ENCODE results near the gene PTPRH.
"Not testable (repeated sequence)": the region's sequence is repeated elsewhere in the genome, so short reads cannot be mapped to it uniquely, and the experiment has no call there.

Gene PTPRH

DNA sequence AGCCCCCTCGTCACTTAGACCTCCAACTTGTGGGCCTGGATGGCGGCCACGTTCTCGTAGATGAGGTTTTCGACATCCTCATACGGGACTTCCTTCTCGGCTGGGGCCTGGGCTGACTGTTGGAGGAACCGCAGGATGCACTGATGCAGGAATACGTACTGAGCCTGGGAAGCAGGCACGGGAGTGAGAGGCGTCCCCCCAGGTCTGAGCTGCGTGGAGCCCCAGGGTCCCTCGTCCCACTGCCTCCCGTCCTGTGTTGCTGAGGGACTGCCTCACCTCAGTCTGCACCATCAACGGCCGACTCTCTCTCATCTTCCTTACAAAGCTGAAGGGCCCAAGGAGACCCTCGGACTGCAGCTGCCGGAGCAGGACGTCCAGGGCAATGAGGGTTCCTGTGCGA, 27.6 kb downstream of the PTPRH start:
- no peak for DNase-seq (ENCODE audit: low read depth in 4 of 4, low spot score in 1 of 4)

DNA sequence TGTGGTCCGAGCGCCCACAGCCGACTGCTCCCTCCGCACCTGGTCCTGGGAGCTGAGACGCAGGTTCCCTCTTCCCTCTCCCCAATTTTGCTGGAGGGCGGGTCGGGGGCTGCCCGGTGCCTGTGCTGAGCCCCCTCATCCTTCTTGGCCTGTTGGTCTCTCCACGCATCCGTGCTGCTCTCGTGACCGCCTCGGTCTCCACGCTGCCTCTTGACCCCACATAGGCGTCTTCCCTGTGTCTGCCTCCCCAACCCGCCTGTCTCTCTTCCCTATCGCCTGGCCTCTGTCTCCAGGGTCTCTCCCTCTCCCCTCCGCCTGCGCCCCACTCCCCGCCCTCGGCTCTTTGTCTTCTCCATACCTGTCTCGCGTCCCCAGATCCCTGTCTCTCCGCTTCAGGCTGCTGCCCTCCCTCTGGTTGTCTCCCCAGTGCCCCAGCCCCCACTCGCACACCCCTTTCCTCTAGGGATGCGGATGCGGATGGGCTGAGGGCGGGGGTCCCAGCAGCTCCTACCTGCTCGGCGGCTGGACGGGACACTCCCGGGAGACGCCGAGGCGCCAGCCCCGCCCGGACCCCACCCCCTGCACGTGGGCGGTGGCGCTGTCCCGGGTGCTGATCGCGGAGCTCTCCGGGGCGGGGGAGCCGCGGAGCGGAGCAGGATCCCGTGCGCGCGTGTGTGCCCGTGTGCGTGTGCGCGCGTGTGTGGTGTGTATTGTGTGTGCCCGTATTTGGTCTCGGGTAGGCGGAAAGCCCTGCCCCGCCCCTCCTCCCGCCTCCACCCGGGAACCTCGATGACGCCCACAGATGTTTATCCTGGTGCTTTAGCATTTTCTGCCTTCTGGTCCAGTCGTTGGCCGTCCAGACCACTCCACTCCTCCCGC, 29.5 kb downstream of the PTPRH start, which contains the start of gene SYT5:
TSS of gene SYT5 (minus strand) at position 684 of the 879 bp plus-strand sequence. CDS start 1,248 bp downstream, outside the sequence.
- DNase-seq (ENCODE audit: low read depth in 4 of 4, low spot score in 1 of 4): peak in 2 of 4 experiments; percentile 40 to 57

DNA sequence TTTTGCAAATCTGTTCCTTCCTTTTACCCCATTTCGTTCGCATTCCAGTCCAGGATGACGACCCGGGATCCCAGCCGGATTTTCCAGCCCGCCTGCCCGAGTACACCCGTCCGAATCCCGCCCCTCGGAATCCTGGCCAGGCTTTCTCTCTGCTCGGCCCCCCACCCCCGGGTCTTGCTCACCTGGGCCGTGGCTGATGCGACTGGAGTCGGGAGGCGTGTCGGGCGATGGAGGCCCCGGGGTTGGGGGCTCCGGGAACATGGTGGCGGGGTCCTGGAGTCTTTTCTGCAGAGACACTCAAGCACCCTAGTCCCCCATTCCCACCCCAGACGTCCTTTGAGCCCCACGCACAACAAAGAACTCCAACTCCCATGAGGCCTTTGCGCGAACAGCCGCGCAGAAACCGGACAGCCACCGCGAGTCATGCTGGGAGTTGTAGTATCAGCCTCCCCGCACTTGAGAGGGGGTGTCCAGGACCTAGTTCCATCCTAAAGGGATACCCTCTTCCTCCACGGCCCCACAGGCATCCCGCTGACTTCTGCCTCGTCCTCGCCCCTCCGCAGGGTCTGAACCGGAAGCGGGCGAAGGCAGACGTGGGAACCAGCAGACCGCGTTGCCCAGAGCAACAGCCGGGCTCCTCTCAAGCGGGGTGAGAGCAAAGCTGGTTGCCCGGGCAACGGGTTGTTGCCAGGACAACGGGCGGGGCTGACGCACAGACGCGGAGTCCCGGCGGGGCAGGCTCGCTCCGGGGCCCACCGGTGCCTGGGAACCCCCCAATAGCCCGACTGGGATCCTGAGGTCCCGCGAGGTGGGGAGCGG, 30.3 kb downstream of the PTPRH start:
- DNase-seq (ENCODE audit: low read depth in 4 of 4, low spot score in 1 of 4): peak; percentile 61 to 80 (median 76)

DNA sequence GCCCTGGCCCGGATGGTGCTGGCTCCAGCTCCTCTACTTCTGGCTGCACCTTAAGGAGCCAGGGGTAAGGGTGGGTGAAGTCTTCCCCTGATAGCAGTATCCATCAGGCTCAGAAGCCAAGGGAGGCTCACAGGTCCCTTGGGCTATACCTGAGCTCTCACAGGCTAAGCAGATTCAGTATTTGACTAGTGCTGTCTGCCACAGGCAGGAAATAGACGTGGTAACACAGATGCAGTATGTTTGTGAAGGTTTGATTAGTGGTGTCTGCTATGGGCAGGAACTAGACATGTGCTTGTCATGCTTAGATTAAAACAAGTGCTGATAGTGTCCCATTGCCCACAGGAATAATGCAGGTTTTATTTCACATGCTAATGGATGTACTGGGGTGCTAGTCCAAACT, 33.2 kb downstream of the PTPRH start:
- no peak for DNase-seq (ENCODE audit: low read depth in 4 of 4, low spot score in 1 of 4)

DNA sequence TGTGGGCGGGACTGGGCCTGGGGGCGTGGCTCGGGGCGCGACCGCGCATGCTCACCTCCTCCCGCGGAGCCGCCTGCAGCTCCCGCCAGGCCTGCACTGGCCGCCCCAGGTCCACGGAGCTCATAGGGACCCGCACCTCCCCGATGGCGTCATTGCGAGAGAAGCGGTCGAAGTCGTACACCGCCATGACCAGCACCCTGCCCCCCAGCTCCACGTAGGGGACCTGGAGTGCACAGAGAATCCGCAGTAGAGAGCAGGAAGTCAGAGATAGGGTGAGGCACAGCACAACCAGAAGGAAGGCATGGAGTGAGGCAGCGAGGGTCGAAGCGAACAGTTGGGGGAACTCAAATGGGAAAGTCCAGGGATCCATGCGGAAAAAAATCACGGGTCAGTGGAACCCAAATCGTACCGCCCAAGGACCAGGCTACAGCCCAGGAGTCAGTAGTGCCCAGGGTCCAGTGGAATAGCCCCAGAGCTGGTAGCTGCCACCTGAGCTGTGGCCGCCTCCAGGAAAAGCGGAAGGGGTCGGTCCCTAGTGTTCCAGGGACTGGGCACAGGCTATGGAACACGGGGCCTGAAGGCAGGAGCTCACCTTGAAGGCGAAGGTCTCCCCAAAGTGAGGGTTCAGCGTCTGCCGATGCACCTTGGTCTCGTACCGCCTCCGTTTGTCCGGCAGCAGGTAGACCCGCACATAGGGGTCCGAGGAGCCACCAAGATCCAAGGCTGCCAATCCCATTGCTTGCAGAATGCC, 34.0 kb downstream of the PTPRH start:
- no peak for DNase-seq (ENCODE audit: low read depth in 4 of 4, low spot score in 1 of 4)

DNA sequence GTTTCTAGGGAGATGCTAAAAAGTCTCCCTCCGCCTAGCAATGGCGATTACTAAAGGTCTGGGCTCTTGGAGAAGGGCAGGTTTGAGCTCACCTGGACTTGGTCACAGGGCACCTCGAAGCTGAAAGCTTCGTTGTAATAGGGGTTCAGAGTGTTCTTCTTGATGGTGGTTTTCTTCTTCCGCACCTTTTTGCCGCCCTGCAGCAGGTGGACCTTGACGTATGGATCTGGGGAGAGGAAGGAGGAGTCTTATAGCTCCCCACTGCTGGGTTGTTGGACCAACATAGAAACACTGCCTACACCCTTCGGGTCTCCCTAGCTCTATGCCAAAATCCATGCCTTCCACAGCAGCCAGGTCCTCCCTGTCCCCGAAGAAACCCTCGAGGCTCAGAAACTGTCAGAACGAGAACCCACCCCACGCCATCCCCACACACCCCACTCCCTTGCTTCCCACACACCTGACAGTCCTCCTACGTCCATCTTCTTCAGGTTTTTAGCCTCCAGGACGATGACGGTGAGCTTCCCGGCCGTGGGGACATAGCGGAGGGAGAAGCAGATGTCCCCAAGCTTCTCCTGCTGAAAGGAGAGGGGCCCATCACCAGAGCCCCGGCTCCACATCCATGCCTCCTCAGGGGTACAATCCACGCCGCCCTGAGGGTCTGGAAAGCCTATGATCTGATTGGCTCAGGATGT, 34.7 kb downstream of the PTPRH start:
- no peak for DNase-seq (ENCODE audit: low read depth in 4 of 4, low spot score in 1 of 4)

DNA sequence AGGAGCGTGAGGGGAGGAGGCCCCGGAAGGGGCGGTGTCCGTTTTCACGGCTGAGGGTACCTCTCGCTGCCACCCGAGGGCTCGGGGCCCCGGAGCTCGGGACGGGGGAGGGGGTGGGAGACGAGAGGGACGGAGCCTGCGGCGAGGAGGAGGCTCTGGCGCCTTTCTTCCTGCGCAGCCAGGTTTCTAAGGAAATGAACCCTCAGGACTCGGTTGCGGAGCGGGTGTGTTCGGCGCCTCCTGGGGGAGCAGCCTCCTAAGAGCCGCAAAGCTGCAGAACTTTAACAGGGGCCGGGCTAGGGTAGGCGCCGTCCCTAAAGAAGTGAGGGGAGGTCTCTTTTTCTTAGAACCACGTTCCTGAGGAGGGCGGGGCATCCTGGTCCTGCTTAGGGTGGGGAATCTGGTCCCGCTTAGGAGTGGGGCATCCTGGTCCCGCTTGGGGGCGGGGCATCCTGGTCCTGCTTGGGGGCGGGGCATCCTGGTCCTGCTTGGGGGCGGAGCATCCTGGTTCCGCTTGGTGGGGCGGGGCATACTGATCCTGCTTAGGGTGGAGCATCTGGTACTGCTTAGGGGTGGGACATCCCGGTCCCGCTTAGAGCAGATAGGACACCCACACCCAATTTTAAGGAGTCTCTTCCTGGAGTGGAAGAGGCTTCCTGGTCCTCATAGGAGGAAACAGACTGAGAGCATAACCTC, 35.4 kb downstream of the PTPRH start:
- no peak for DNase-seq (ENCODE audit: low read depth in 4 of 4, low spot score in 1 of 4)

DNA sequence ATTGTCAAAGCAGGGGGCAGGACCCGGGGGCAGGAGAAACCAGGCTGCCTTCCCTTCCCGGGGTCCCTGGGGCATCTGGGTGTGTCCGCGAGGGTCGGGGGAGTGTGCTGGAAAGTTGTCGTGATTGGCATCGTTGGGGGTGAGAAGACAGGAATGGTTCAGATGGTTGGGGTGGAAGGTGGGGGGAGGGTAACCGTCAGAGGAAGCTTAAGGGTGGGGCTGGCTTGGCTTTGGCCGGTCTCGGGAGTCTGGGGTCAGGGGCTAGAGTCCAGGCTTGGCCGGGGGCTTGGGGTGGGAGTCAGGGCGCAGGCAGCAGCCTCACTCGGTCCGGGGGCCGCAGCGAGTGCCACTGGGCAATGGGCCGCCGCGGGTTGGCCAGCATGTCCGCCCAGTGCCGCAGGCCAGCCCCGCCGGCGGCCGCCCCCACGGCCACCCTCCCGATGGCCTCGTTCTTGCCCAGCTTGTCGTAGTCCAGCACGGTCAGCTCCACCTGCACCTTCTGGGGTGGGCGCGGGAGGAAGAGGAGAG, 36.1 kb downstream of the PTPRH start:
- DNase-seq (ENCODE audit: low read depth in 4 of 4, low spot score in 1 of 4): no peak

DNA sequence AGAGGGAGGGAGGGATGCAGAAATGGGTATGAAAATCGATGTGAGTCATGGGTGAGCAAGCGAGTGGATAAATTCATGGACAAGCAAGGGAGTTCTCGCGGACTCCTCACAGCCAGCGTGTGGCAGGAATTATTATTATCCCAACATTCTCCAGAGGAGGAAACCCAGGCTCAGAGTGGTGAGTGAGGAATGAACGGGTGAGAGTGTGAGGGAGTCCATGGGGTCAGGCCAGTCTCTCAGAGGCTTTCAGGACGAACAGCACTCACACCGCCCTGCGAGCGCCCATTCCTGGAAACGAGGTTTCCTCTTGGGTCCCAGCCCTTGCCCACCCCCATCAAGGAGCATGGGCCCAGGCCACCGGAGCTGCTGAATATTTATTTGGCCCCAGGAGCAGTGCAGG, 36.6 kb downstream of the PTPRH start:
- no peak for DNase-seq (ENCODE audit: low read depth in 4 of 4, low spot score in 1 of 4)

DNA sequence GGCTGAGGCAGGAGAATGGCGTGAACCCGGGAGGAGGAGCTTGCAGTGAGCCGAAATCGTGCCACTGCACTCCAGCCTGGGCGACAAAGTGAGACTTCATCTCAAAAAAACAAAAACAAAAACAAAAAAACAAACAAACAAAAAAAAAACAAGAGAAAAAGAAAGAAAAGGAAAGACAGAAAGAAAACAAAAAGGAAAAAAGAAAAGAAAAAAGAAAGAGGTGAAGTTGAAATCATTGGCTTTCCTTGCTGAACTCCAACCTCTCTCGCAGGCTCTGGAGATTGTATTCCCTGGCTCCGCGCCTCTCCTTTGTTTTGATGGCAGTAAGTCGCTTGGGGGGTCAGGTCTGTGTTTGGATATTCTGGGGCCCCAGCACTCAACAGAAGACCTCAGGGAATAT, 37.0 kb downstream of the PTPRH start:
- DNase-seq (ENCODE audit: low read depth in 4 of 4, low spot score in 1 of 4): not testable (repeated sequence)

DNA sequence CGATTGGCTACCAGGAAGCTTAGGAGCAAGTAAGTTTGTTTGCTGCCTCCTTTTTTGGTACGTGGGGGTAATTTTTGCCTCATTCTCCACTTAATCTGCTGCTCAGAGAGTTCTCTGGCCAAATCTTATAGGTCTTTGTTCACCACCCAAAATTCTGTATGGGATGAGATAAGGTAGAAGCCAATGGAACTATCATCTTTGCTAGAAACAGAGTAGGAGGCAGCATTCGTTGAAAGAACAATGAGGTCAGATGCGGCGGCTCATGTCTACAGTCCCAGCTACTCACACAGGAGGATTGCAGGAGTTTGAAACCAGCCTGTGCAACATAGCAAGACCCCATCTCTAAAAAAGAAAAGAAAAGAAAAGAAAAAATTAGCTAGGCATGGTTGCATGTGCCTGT, 37.9 kb downstream of the PTPRH start:
- DNase-seq (ENCODE audit: low read depth in 4 of 4, low spot score in 1 of 4): no peak

DNA sequence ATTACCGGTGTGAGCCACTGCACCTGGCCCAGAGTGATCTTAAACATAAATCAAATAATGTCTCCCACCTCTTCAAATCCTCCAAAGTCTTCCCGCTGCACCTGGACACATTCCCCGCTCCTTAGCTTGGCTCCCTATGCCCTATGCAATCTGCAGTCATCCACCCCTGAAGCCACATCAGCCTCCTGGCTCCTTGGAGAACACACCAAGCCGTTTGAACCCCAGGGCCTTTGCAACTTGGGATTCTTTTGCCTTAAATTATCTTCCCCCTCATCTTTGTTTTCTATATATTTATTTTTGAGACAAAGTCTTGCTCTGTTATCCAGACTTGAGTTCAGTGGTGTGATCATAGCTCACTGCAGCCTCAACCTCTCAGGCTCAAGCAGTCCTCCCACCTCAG, 40.2 kb downstream of the PTPRH start:
- DNase-seq (ENCODE audit: low read depth in 4 of 4, low spot score in 1 of 4): no peak

DNA sequence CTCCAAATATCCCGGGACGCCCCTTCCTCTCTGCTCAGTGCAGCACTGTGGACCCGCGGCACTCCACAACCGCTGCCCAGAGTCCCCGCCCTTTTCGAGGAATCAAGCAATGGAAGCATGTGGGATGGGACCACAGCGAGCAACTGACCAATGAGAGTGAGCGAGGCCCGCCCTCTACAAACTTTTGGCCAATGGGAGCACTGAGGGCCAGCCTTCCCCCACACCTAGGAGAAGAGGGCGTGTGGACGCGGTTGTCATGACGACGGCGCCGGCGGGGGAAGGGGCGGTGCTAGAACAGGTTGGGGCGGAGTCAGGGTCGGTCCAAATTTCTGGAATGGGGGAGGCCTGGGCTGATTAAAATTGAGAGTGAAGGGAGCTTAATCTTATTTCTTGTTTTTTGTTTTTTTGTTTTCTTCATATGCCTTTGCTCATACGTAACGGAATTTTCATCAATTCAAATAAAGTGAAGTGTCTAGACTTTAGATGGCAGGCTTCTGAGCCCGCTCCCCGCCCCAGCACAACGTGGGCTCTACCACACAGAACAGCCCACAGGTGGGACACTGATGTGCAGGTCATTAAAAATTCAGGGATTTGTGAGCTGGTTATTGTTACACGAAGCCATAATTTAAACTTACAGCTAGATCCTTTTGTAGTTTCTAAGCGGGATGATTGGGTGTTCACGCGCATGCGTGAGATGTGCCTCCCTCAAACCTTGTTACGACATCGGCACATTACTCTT, 42.6 kb downstream of the PTPRH start, which contains the start of gene DNAAF3:
TSS of gene DNAAF3 (minus strand) at position 84 of the 739 bp plus-strand sequence. CDS start 200 bp downstream, outside the sequence.
- peak in 3 of 4 experiments; percentile 42 to 76 (median 68) for DNase-seq (ENCODE audit: low read depth in 4 of 4, low spot score in 1 of 4)

DNA sequence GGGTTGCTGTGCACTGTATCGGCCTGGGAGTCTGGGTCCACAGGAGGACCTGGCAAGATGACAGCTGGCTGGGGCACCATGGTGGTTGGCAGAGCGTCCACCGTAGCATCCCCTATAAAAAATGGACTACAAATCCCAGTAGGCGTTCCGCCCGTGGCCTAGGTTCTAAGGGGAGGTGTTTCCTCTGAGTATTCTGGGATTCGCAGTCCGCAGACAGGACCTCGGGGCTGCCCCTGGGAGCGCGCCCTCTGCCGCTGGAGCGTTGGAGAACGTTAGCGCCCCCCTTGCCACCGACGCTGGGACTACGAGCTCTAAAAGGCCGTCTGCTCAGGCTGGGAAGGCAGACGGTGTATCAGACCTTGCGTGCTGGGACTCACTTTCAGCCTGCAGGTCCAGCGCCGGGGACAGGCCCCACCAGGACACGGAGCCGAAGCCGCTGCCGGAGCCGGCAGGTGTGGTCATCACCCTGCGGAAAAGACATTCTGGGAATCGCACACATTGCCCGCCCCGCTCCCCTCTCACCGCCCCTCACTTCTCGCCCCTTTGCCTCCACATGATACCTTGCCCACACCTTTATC, 43.3 kb downstream of the PTPRH start:
- no peak for DNase-seq (ENCODE audit: low read depth in 4 of 4, low spot score in 1 of 4)

DNA sequence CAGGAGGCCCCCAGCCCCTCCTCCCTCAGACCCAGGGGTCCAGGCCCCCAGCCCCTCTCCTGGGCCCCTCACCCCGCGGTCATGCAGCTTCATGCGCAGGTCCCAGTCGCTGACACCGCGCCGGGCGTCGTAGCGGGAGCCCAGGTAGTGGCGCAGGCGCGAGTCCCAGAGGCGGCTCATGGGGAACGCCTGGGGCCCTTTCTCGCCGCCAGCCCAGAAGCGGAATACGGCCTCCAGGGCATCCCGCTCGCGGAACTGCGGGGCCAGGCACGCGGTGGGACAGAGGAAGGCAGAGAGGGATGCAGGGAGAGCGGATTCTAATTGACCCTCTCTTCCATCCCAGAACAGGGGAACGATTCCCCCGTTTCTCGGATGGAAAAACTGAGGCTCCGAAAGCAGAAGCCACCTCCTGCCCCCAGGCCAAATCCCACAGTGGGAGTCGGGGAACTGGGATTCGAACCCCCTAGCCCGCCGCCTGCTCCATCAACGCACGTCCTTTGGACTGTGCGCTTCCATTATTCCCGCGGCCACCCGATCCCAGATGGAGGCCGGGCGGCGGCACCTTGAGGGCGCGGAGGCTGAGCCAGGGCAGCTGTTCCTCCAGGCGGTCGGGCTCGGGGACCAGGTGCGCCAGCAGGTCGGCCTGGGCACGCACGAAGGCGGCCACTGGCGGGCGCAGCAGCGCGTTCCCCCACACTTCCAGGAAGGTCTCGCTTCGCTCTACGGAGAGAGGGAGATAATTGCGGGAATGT, 47.6 kb downstream of the PTPRH start:
- no peak for DNase-seq (ENCODE audit: low read depth in 4 of 4, low spot score in 1 of 4)

DNA sequence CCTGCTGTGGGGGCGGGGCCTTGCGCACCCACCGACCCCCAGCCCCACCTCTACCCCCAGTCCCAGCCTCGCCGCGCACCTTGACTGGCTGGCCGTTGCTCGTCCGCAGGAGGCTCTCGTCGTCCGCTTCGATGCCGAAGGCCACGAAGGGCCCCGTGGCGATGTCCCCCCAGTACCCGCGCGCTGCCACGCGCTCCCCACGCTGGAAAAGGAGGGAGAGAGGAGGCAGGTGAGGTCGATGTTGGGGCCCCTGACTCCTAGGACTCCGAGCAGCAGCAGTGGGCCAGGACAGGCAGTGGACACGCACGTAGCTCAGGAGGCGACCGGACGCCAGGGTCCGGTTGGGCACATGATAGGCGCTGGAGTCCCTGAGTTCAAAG, 48.3 kb downstream of the PTPRH start:
- no peak for DNase-seq (ENCODE audit: low read depth in 4 of 4, low spot score in 1 of 4)

DNA sequence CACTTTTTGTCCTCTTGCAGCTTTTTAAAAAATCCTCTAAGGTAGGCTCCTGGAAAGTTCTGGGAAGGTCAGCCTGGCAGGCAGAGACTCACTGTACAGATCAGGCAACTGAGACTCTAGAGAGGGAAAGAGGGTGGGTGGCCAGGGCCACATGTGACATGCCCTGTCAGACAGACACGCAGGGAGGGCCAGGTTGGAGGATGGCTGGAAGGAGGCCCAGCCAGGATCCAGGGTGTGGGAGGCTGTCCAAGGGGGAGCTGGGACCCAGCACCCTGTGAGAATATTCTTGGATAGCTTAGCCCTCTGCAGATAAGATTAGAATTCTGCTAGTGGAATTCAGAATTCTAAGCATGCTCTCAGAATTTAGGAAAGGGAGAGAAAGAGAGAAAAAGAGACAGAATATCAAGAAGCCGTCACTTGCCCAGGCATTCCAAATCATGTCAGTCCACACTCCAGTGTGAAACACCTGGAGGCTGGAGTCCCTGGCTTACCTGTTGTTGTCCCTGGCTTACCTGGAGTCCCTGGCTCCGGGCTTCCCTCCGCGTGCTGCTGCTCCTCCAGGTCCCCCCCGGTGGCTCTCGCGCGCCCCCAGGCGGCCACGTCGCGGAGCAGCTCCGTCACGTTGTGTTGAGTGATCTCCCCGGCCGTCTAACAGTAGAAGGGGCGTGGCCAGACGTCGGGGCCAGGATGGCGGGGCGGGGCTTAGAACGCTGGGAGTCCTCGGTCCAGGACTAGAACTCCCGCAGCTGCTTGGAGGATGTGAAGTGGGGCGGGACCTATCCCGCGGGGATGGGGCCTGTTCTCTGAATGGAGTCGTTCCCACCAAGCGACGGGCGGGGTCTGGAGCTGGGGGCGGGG, 48.9 kb downstream of the PTPRH start:
- peak; percentile 68 to 86 (median 82) for DNase-seq (ENCODE audit: low read depth in 4 of 4, low spot score in 1 of 4)

All from stimulated activated CD4-positive, alpha-beta T cell treated with anti-CD3 and anti-CD28 coated beads, Interleukin-1b, Interleukin-23, amount 100 ng/mL, for 24 hours (primary cell).